HG03097 (cell line): ENCODE data around the gene RARRES1.

ENCODE experiments used
- ATAC-seq: cut with Tn5 transposase; IDR thresholded peaks from one replicate; pipeline ENCODE4 v1.9.1; 2021; ENCODE audit not compliant: unreplicated experiment, low FRiP score

RARRES1 gene

GRCh38 chr3:158765518-158766205 lies 33.4 kb upstream of the RARRES1 start:
- ATAC-seq, result no peak

GRCh38 chr3:158763421-158763820 lies 31.2 kb upstream of the RARRES1 start:
- no peak for ATAC-seq

GRCh38 chr3:158762701-158763100 lies 30.4 kb upstream of the RARRES1 start:
- ATAC-seq, result no peak

GRCh38 chr3:158761350-158761749 lies 29.1 kb upstream of the RARRES1 start:
- ATAC-seq, result no peak

GRCh38 chr3:158755421-158755820 lies 23.2 kb upstream of the RARRES1 start:
- no peak for ATAC-seq

- no peak for ATAC-seq
Measured at GRCh38 chr3:158753854-158754253, 21.6 kb upstream of the RARRES1 start.

GRCh38 chr3:158751316-158751715 lies 19.1 kb upstream of the RARRES1 start:
- ATAC-seq, result no peak

GRCh38 chr3:158750016-158750415 lies 17.8 kb upstream of the RARRES1 start:
- no peak for ATAC-seq

- no peak for ATAC-seq
Measured at GRCh38 chr3:158749526-158749925, 17.3 kb upstream of the RARRES1 start.

- no peak for ATAC-seq
Measured at GRCh38 chr3:158748237-158748828, 16.1 kb upstream of the RARRES1 start.

GRCh38 chr3:158747417-158747816 lies 15.2 kb upstream of the RARRES1 start:
- no peak for ATAC-seq

GRCh38 chr3:158745551-158745950 lies 13.3 kb upstream of the RARRES1 start:
- no peak for ATAC-seq

- no peak for ATAC-seq
Measured at GRCh38 chr3:158744567-158745288, 12.5 kb upstream of the RARRES1 start.

GRCh38 chr3:158743664-158744566 lies 11.7 kb upstream of the RARRES1 start:
- no peak for ATAC-seq

GRCh38 chr3:158742871-158743663 lies 10.8 kb upstream of the RARRES1 start:
- no peak for ATAC-seq

- ATAC-seq, result no peak
Measured at GRCh38 chr3:158739661-158740060, 7.4 kb upstream of the RARRES1 start.

GRCh38 chr3:158739078-158739477 lies 6.8 kb upstream of the RARRES1 start:
- no peak for ATAC-seq

- no peak for ATAC-seq
Measured at GRCh38 chr3:158738653-158739052, 6.4 kb upstream of the RARRES1 start.

GRCh38 chr3:158737976-158738615 lies 5.8 kb upstream of the RARRES1 start:
- ATAC-seq, result no peak

GRCh38 chr3:158737410-158737809 lies 5.2 kb upstream of the RARRES1 start:
- ATAC-seq, result no peak
